RWPE2 (cell line): ENCODE data around the gene PHEX.

Source experiments
- ATAC-seq: fragments of 200-7000 bp; cut with Tn5 transposase; 3 replicates; pipeline ENCODE4 v1.9.1; 2021; ENCODE audit warnings: low read depth
- DNase-seq: peaks from one replicate; pipeline ENCODE4 v3.0.0-alpha.2; 2020; ENCODE audit warnings: low spot score
- H3K27ac ChIP-seq: fragments of 450-650 bp; 2 replicates; pipeline ENCODE4 v1.5.1; 2017; ENCODE audit warnings: mild to moderate bottlenecking; ENCODE audit not compliant: poor library complexity, severe bottlenecking
- H3K27me3 ChIP-seq: fragments of 250-450 bp; sonication (Bioruptor Pico); 2 replicates; pipeline ENCODE4 v1.5.1; 2021; ENCODE audit warnings: mild to moderate bottlenecking, moderate library complexity; ENCODE audit not compliant: insufficient read depth, poor library complexity, severe bottlenecking
- H3K36me3 ChIP-seq: fragments of 250-450 bp; sonication (Bioruptor Pico); 2 replicates; pipeline ENCODE4 v1.5.1; 2020; ENCODE audit warnings: low read depth, mild to moderate bottlenecking, moderate library complexity
- H3K4me1 ChIP-seq: fragments of 250-450 bp; sonication (Bioruptor Pico); 2 replicates; pipeline ENCODE4 v1.5.1; 2021; ENCODE audit warnings: mild to moderate bottlenecking, moderate library complexity; ENCODE audit not compliant: insufficient read depth, poor library complexity, severe bottlenecking
- H3K4me3 ChIP-seq: fragments of 250-450 bp; sonication (Bioruptor Pico); 2 replicates; pipeline ENCODE4 v1.5.1; 2021; ENCODE audit warnings: mild to moderate bottlenecking, moderate library complexity; ENCODE audit not compliant: severe bottlenecking
- H3K9me3 ChIP-seq: fragments of 250-450 bp; sonication (Bioruptor Pico); 2 replicates; pipeline ENCODE4 v1.5.1; 2021; ENCODE audit warnings: mild to moderate bottlenecking, moderate library complexity; ENCODE audit not compliant: severe bottlenecking
- CTCF ChIP-seq: fragments of 450-650 bp; IDR thresholded peaks from one replicate; pipeline ENCODE4 v1.5.1; 2017; ENCODE audit warnings: mild to moderate bottlenecking, moderate library complexity; ENCODE audit not compliant: poor library complexity, severe bottlenecking

Gene PHEX

GRCh38 chrX:22025751-22026150, 6.4 kb upstream of the PHEX start:
- Histone ChIP-seq H3K4me3 (no peak overlapping the region), H3K27ac (no peak overlapping the region), H3K27me3 (no peaks in the 10 kb centered on the region), H3K4me1 (no peaks in the 10 kb centered on the region), H3K36me3 (no peaks in the 10 kb centered on the region), H3K9me3 (no peaks in the 10 kb centered on the region)
- DNase-seq (no peak), ATAC-seq (no peak)
- TF ChIP-seq CTCF = no peak

- H3K4me3 ChIP-seq = no peak overlapping the region
- DNase-seq (no peak), ATAC-seq (no peak)
- H3K36me3 ChIP-seq = no peaks in the 10 kb centered on the region
- H3K4me1 ChIP-seq = no peaks in the 10 kb centered on the region
- H3K27me3 ChIP-seq = no peaks in the 10 kb centered on the region
- TF ChIP-seq CTCF = no peak
- H3K9me3 ChIP-seq = no peaks in the 10 kb centered on the region
- H3K27ac ChIP-seq = no peak overlapping the region
Measured at GRCh38 chrX:22026731-22027130, 5.4 kb upstream of the PHEX start.

- no peak for ATAC-seq
- Histone ChIP-seq H3K4me3 (no peak overlapping the region), H3K27ac (no peak overlapping the region), H3K4me1 (no peaks in the 10 kb centered on the region), H3K36me3 (no peaks in the 10 kb centered on the region), H3K9me3 (no peaks in the 10 kb centered on the region), H3K27me3 (no peaks in the 10 kb centered on the region)
- no peak for TF ChIP-seq CTCF
- no peak for DNase-seq
Measured at GRCh38 chrX:22032506-22032905, 381 bp downstream of the PHEX start.

GRCh38 chrX:22033818-22034217, 1.7 kb downstream of the PHEX start:
- no peak for TF ChIP-seq CTCF

GRCh38 chrX:22035236-22035635, 3.1 kb downstream of the PHEX start:
- no peak for DNase-seq

More at GRCh38 chrX:22033818-22034217, 1.7 kb downstream of the PHEX start:
- ATAC-seq = no peak
- H3K9me3 ChIP-seq = no peaks in the 10 kb centered on the region
- H3K27me3 ChIP-seq = no peaks in the 10 kb centered on the region
- H3K36me3 ChIP-seq = no peaks in the 10 kb centered on the region
- H3K27ac ChIP-seq = no peak overlapping the region
- H3K4me1 ChIP-seq = no peaks in the 10 kb centered on the region
- DNase-seq = no peak
- no peak overlapping the region for H3K4me3 ChIP-seq

More at GRCh38 chrX:22035236-22035635, 3.1 kb downstream of the PHEX start:
- Histone ChIP-seq H3K36me3 (no peaks in the 10 kb centered on the region), H3K27ac (no peak overlapping the region), H3K9me3 (no peaks in the 10 kb centered on the region), H3K27me3 (no peaks in the 10 kb centered on the region), H3K4me3 (no peak overlapping the region), H3K4me1 (no peaks in the 10 kb centered on the region)
- no peak for ATAC-seq
- TF ChIP-seq CTCF = no peak
